Astrocyte (in vitro differentiated cells and primary cell): Measurements from ENCODE around the gene RHBDL1. TPM values are rescaled to one million over a fixed set of nuclear protein-coding genes. Genes with fewer than 3 reads are reported as not detected.
A peak's percentile ranks its signal among the peaks of the same experiment; 100 is the strongest.

Source experiments
- DNase-seq: peaks from one replicate; pipeline ENCODE4 v3.0.0-alpha.2; 2010; ENCODE audit warnings: low read depth
- FAIRE-seq: peaks from 2 replicates; lab custom pipeline; 2011; peaks lifted over from hg19 to GRCh38; lab: Jason Lieb, UNC
- H2AFZ ChIP-seq: 2 replicates; pipeline ENCODE4 v1.6.0; 2012; ENCODE audit warnings: low read depth, low read length, inconsistent platforms
- H3K27ac ChIP-seq: 2 replicates; pipeline ENCODE4 v1.5.1; 2011; ENCODE audit warnings: low read depth, low read length, inconsistent platforms
- H3K27me3 ChIP-seq: 2 replicates; pipeline ENCODE4 v1.6.0; 2011; ENCODE audit warnings: low read length, inconsistent platforms; ENCODE audit not compliant: insufficient read depth
- H3K36me3 ChIP-seq: 2 replicates; pipeline ENCODE4 v1.5.1; 2011; ENCODE audit warnings: low read length, inconsistent platforms; ENCODE audit not compliant: insufficient read depth
- H3K4me1 ChIP-seq: 2 replicates; pipeline ENCODE4 v1.5.1; 2011; ENCODE audit warnings: low read length, inconsistent platforms; ENCODE audit not compliant: insufficient read depth
- H3K4me2 ChIP-seq: 2 replicates; pipeline ENCODE4 v1.6.0; 2012; ENCODE audit warnings: low read length, inconsistent platforms
- H3K4me3 ChIP-seq: 2 replicates; pipeline ENCODE4 v1.5.1; 2011; ENCODE audit warnings: low read depth, mild to moderate bottlenecking, low read length, inconsistent platforms; ENCODE audit not compliant: insufficient read depth
- H3K79me2 ChIP-seq: 2 replicates; pipeline ENCODE4 v1.6.0; 2012; ENCODE audit warnings: mild to moderate bottlenecking, low read length, inconsistent platforms; ENCODE audit not compliant: insufficient read depth
- H3K9ac ChIP-seq: 2 replicates; pipeline ENCODE4 v1.6.0; 2012; ENCODE audit warnings: mild to moderate bottlenecking, low read length, inconsistent platforms
- H3K9me3 ChIP-seq: 2 replicates; pipeline ENCODE4 v1.5.1; 2012; ENCODE audit warnings: low read depth, mild to moderate bottlenecking, low read length, inconsistent platforms; ENCODE audit not compliant: insufficient read depth
- H4K20me1 ChIP-seq: 2 replicates; pipeline ENCODE4 v1.6.0; 2012; ENCODE audit warnings: low read length, inconsistent platforms; ENCODE audit not compliant: insufficient read depth
- H3K27ac Mint-ChIP-seq: one replicate; pipeline ENCODE4 v1.8.0; 2021; ENCODE audit warnings: mild to moderate bottlenecking, mixed read lengths; ENCODE audit not compliant: unreplicated experiment
- H3K27me3 Mint-ChIP-seq: one replicate; pipeline ENCODE4 v1.8.0; 2021; ENCODE audit warnings: low read depth, mixed read lengths; ENCODE audit not compliant: unreplicated experiment
- H3K36me3 Mint-ChIP-seq: one replicate; pipeline ENCODE4 v1.8.0; 2021; ENCODE audit warnings: low read depth, mixed read lengths; ENCODE audit not compliant: unreplicated experiment
- H3K4me1 Mint-ChIP-seq: one replicate; pipeline ENCODE4 v1.8.0; 2021; ENCODE audit warnings: low read depth, mixed read lengths; ENCODE audit not compliant: unreplicated experiment
- H3K4me3 Mint-ChIP-seq: one replicate; pipeline ENCODE4 v1.8.0; 2021; ENCODE audit warnings: mild to moderate bottlenecking, moderate library complexity, mixed read lengths; ENCODE audit not compliant: unreplicated experiment
- H3K9me3 Mint-ChIP-seq: one replicate; pipeline ENCODE4 v1.8.0; 2021; ENCODE audit warnings: mild to moderate bottlenecking, mixed read lengths; ENCODE audit not compliant: unreplicated experiment
- EZH2 ChIP-seq: IDR thresholded peaks from 2 replicates; pipeline ENCODE4 v1.6.1; 2012; ENCODE audit warnings: mild to moderate bottlenecking, low read length, inconsistent platforms; ENCODE audit not compliant: insufficient read depth
- total RNA-seq: library from RNA; stranded (reverse); gene quantifications from 2 replicates; pipeline ENCODE4 v1.2.1, GENCODE V29; 2021
- TF ChIP-seq, protein P1 (sequence below): IDR thresholded peaks from 2 replicates; pipeline ENCODE4 v1.5.1; 2011; ENCODE audit warnings: low read depth, mild to moderate bottlenecking, inconsistent platforms, low read length, moderate library complexity; ENCODE audit not compliant: insufficient read depth

Gene RHBDL1
- total RNA-seq, 1 donor from 2014 or later: 4.9 TPM

DNA sequence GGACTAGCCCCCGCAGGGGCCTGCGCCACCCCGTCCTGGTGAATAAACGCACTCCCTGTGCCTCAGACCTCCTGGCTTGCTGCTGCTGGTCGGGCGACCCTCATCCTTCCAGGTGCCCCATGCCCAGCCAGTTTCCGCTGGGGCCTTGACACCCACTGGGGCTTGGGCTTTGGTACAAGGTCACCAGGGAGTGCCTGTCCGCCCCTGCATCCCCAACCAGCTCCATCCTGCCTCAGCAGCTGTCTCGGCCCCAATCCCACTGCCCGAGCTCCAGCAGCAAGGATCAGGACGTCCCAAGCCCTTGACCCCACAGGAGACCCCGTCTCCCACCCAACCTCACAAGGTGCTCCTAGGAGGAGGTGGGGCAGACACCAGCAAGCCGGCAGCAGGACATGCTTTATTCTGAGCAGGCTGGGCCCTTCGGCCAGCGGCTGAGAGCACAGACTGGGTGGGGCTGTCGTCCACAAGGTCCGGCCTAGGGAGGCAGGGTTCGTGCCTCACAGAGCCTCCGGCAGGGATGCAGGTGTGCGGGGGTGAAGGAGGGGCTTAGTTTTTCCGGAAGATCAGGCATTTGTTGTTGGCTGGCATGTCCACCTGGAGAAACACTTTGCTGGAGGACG is 41.3 kb upstream of the RHBDL1 start:
- no peaks in the 10 kb centered on the region for H3K36me3 Mint-ChIP-seq
- no peaks in the 10 kb centered on the region for H3K27me3 Mint-ChIP-seq
- no peak overlapping the region for H3K9ac ChIP-seq
- H3K4me1 Mint-ChIP-seq: no peaks in the 10 kb centered on the region
- no peaks in the 10 kb centered on the region for H3K27me3 ChIP-seq
- peaks cover 14% of the 10 kb centered on the region for H4K20me1 ChIP-seq
- no peak overlapping the region for H3K4me2 ChIP-seq
- no peak overlapping the region for H2AFZ ChIP-seq
- DNase-seq (no peak), FAIRE-seq (no peak)
- H3K27ac ChIP-seq: no peak overlapping the region
- no peaks in the 10 kb centered on the region for H3K36me3 ChIP-seq
- no peaks in the 10 kb centered on the region for H3K9me3 Mint-ChIP-seq
- peaks cover 11% of the 10 kb centered on the region for H3K4me1 ChIP-seq
- TF ChIP-seq, protein P1, sequence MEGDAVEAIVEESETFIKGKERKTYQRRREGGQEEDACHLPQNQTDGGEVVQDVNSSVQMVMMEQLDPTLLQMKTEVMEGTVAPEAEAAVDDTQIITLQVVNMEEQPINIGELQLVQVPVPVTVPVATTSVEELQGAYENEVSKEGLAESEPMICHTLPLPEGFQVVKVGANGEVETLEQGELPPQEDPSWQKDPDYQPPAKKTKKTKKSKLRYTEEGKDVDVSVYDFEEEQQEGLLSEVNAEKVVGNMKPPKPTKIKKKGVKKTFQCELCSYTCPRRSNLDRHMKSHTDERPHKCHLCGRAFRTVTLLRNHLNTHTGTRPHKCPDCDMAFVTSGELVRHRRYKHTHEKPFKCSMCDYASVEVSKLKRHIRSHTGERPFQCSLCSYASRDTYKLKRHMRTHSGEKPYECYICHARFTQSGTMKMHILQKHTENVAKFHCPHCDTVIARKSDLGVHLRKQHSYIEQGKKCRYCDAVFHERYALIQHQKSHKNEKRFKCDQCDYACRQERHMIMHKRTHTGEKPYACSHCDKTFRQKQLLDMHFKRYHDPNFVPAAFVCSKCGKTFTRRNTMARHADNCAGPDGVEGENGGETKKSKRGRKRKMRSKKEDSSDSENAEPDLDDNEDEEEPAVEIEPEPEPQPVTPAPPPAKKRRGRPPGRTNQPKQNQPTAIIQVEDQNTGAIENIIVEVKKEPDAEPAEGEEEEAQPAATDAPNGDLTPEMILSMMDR: no peak
- TF ChIP-seq EZH2: no peak
- H3K27ac Mint-ChIP-seq: no peak overlapping the region
- H3K4me3 ChIP-seq: no peak overlapping the region
- H3K9me3 ChIP-seq: no peaks in the 10 kb centered on the region
- H3K4me3 Mint-ChIP-seq: peak overlapping the region; percentile 57
- peaks cover 15% of the 10 kb centered on the region for H3K79me2 ChIP-seq

DNA sequence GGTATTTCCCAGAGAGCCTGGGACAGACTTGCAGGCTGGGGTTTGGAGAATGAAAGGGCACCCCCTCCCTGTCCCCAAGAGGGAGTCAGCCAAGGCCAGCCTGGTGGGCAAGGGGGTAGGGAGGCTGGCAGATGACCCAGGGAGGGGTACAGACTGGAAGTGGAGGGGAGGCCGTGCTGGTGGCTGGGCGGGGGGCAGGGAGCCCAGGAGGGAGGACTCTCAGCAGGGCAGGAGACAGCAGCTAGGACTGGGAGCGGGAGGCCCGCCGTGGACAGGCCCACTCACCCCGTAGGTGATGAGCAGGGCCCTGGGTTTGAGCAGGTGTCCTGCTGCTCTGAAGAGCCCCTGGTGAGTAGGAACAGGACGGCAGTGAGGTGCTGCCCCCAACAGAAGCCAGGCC is 40.5 kb upstream of the RHBDL1 start:
- peak overlapping the region; percentile 90 for H3K4me2 ChIP-seq
- H4K20me1 ChIP-seq: peaks cover 14% of the 10 kb centered on the region
- no peaks in the 10 kb centered on the region for H3K36me3 ChIP-seq
- H3K27me3 ChIP-seq: no peaks in the 10 kb centered on the region
- no peak for FAIRE-seq
- H3K27ac ChIP-seq: no peak overlapping the region
- no peak for DNase-seq
- peak overlapping the region; percentile 57 for H3K4me3 Mint-ChIP-seq
- H3K4me1 Mint-ChIP-seq: no peaks in the 10 kb centered on the region
- no peaks in the 10 kb centered on the region for H3K27me3 Mint-ChIP-seq
- H3K9me3 Mint-ChIP-seq: no peaks in the 10 kb centered on the region
- H3K4me1 ChIP-seq: peaks cover 11% of the 10 kb centered on the region
- no peak overlapping the region for H2AFZ ChIP-seq
- peak overlapping the region; percentile 81 for H3K9ac ChIP-seq
- TF ChIP-seq, protein P1: no peak
- no peak for TF ChIP-seq EZH2
- H3K9me3 ChIP-seq: no peaks in the 10 kb centered on the region
- peak overlapping the region; percentile 80 for H3K4me3 ChIP-seq
- H3K36me3 Mint-ChIP-seq: no peaks in the 10 kb centered on the region
- H3K79me2 ChIP-seq: peaks cover 15% of the 10 kb centered on the region
- H3K27ac Mint-ChIP-seq: no peak overlapping the region

DNA sequence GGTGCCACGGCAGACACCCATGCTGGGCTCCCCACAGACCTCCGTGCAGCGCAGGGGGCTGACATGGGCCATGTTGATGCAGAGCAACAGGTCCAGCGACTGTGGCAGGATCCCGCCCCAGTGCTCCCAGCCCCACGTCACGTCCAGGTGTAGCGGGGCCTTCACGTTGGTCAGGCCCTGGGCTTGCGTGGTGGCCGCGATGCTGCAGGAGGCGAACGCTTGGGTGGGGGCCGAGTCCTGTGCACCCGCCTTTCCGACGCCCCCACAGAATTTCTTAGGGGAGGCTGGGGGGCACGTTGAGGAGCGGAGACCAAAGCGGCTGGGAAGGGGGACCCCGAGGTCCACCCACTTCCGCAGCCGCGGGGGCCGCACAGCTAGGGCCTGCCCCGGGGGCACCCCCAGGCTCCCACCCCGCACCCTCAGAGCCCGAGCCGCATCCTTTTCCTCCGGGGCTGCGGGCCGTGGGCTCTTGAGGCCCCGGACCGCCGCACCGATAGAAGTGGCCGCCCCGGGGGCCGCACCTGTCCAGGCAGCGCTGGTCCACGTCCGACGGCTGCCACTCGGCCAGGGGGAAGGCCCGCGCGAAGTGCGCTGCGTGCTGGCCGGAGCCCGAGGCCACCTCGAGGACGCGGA is 39.8 kb upstream of the RHBDL1 start:
- no peaks in the 10 kb centered on the region for H3K27me3 ChIP-seq
- H3K79me2 ChIP-seq: peaks cover 15% of the 10 kb centered on the region
- no peaks in the 10 kb centered on the region for H3K36me3 ChIP-seq
- Mint-ChIP-seq H3K36me3 (no peaks in the 10 kb centered on the region), H3K27ac (no peak overlapping the region), H3K4me3 (peak overlapping the region; percentile 75), H3K4me1 (no peaks in the 10 kb centered on the region), H3K9me3 (no peaks in the 10 kb centered on the region), H3K27me3 (no peaks in the 10 kb centered on the region)
- DNase-seq (no peak), FAIRE-seq (no peak)
- H3K4me2 ChIP-seq: peak overlapping the region; percentile 90
- H3K4me1 ChIP-seq: peaks cover 10% of the 10 kb centered on the region
- H2AFZ ChIP-seq: peak overlapping the region; percentile 93
- peaks cover 14% of the 10 kb centered on the region for H4K20me1 ChIP-seq
- no peak for TF ChIP-seq EZH2
- TF ChIP-seq, protein P1: no peak
- H3K4me3 ChIP-seq: peak overlapping the region; percentile 80
- H3K27ac ChIP-seq: peak overlapping the region; percentile 81
- H3K9ac ChIP-seq: peak overlapping the region; percentile 81
- H3K9me3 ChIP-seq: no peaks in the 10 kb centered on the region
